H54 (cell line): ENCODE measurements around the gene CACNB1.
A peak's percentile ranks its signal among the peaks of the same experiment; 100 is the strongest.

Experiments
- DNase-seq: peaks from one replicate; pipeline ENCODE4 v3.0.0; 2011; ENCODE audit warnings: low spot score, mixed read lengths; ENCODE audit not compliant: insufficient read length
- FAIRE-seq: peaks from 3 replicates; lab custom pipeline; 2011; peaks lifted over from hg19 to GRCh38; lab: Jason Lieb, UNC
- POLR2A ChIP-seq: IDR thresholded peaks from 2 replicates; pipeline ENCODE4 v1.6.1; 2011; ENCODE audit warnings: low read depth, mild to moderate bottlenecking, low read length

Gene CACNB1

GRCh38 chr17:39204245-39204644 is 6.8 kb upstream of the CACNB1 start:
- TF ChIP-seq POLR2A: no peak
- no peak for FAIRE-seq
- DNase-seq: no peak

GRCh38 chr17:39200957-39201510 is 3.6 kb upstream of the CACNB1 start:
- TF ChIP-seq POLR2A: no peak
- FAIRE-seq (no peak), DNase-seq (no peak)

DNA sequence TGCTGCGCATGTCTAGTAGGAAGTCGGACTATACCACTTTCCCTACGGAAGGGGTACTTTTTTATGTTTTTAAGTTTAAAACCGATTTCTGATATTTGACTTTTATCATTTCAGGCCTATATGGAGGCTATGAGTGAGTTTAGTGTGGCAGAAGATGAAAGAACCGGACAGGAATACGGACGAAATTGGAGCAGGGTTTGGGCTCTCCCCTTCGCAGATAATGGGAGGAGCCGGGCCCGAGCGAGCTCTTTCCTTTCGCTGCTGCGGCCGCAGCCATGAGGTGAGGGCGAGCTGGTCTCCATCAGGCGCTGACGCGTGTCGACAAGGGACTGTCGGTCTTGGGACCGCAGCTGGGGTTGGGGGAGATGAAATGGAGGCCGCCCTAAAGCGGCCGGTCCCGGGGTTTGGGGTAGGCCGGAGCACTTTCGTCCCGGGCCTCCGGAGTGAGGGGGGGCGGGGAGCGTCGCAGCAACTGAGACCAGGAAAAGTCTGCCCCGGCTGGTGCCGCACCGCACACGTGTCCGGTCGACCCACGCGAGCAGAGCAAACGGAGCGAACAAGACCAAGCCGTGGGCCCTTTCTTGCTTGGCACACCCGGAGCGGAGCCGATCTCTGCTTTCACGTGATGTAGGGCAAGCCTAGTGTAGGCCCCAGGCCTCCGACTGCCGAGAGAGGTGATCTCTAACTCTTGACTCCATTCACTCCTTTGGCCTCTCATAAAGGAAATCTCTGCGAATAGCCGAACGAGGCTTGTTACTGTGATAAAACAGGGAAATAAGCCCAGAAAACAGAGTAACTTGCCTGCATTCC is 2.8 kb upstream of the CACNB1 start, which contains the start of gene RPL19:
Gene RPL19, plus strand, starts transcription at position 214 of the 810 bp plus-strand sequence. Its CDS starts 62 bp downstream, at position 276.
- FAIRE-seq: no peak
- peak; percentile 60 for DNase-seq
- TF ChIP-seq POLR2A: peak; percentile 93

- 0 out of 2 replicates have a peak, but pooled peaks have one; percentile 22 for TF ChIP-seq POLR2A
- no peak for FAIRE-seq
- DNase-seq: peak; percentile 84
These were observed 2.3 kb upstream of the CACNB1 start for GRCh38 chr17:39199820-39200069.

GRCh38 chr17:39198186-39198566 is 707 bp upstream of the CACNB1 start:
- no peak for TF ChIP-seq POLR2A
- FAIRE-seq: no peak
- no peak for DNase-seq

DNA sequence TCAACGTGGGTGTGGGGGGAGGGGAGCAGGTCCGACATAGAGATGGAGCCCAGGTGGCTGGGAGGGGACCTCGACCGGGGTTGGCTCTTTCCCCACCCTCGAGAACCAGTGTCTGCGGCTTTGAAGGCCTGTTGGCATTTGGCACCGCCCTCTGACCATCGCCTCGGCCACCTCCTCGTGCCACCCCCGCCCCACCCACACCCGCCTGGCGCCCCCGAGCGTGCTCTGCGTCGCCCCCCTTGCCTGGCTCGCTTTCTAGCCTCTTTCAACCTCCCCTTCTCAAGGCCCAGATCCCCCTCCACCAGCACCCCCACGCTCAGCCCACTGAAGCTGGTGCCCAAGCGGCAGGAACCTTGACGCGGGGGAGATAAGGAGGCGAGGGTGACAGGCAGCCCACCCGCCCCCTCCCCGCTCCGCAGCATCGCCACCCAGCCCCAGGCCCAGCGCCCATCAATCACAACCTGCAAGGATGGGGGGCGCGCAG is 619 bp downstream of the CACNB1 start:
- FAIRE-seq (no peak), DNase-seq (peak; percentile 80)
- TF ChIP-seq POLR2A: no peak

DNA sequence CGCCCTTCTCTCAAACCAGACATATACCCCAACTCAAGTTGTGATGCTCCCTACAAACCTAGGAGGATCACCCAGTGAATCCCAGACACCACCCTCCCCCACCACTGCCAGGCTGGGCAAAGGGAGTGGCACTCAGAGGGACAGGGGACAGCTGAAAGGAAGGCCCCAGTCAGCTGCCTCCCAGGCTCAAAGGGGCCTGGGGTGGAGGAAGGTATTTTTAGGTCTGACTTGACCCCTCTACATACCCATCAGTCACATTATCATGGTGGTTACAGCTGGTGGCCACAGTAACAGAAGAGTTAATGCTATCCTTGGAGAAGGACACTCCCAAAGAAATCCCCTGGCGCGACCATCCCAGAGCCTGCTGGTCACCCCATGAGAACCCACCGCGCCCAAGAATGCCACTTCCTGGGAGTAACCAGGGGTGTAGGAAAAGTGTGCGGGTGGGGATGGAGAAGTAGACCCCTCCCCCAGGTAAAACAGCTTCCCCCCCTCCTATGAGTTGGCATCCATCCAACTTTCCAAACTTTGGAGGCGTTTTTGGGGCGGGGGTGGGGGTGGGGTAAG is 1.1 kb downstream of the CACNB1 start:
- TF ChIP-seq POLR2A: no peak
- FAIRE-seq (no peak), DNase-seq (no peak)

- DNase-seq: no peak
- no peak for TF ChIP-seq POLR2A
These were observed 1.8 kb downstream of the CACNB1 start for GRCh38 chr17:39195568-39196160.

DNA sequence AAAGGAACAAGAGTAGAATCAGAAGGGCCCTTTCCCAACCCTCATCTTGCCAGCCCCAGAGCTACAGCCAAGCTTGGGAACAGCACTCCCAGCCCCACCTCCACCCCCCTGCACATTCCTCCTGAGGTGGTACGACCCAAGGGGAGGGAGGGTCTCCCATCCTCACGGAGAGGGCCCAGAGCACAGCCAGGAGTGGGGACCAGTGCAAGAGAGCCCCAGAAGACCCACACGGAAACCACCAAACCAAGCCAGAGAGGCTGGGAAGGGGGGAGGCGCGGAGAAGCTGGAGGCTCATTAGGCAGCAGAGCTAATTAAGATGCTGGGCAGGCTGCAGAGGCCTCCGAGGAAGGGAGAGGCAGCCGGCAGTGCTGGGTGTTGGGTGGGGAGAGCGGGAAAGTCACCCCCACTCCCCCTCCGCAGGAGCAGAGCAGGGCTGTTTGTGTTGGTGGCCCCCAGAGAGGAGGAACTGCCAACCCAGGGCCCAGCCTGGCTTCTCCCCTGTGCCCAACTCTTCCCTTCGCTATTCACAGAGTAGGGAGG is 2.4 kb downstream of the CACNB1 start:
- DNase-seq: no peak
- TF ChIP-seq POLR2A: no peak
- FAIRE-seq: no peak

More at GRCh38 chr17:39195568-39196160, 1.8 kb downstream of the CACNB1 start:
- FAIRE-seq: no peak

DNA sequence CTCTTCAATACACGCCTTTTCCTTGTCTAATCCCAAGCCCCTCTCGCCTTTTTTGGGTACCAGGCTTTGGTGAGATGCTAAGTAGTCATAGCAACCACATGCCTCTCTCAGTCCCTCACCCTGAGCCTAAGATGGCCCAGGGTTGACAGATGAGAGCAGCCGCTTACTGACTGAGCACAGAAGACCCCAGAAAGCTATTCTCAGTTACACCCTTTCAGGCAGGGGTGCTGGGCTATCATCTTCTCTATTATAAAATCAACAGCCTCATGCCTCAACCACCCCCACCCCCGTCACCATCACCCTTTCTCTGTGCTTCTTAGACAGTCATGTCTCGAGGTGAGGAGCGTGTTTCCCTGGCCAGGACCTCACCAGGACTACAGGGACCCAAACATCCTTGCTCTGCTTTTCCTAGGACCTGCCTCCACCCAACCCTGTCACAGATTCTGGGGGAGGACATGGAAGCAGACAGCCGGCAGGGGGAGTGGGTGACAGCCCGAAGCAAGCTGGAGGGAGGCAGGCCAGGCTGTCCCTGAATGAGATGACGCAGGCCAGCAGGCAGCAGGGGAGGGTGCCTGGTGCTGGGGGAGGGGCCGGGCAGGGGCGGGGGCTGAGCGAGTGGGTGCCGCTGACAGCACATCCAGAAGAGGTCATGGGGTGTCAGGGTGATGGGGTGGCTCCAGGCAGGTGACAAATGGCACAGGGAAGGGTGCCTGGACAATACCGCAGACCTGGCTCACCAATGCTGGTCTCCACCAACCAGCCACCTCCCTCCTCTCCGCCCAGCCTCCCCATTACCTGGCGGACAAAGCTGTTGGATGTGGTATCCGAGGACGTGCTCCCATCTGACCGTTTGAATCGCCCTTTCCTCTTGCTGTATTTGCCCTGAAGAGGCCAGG is 3.1 kb downstream of the CACNB1 start:
- no peak for FAIRE-seq
- DNase-seq: no peak
- no peak for TF ChIP-seq POLR2A

DNA sequence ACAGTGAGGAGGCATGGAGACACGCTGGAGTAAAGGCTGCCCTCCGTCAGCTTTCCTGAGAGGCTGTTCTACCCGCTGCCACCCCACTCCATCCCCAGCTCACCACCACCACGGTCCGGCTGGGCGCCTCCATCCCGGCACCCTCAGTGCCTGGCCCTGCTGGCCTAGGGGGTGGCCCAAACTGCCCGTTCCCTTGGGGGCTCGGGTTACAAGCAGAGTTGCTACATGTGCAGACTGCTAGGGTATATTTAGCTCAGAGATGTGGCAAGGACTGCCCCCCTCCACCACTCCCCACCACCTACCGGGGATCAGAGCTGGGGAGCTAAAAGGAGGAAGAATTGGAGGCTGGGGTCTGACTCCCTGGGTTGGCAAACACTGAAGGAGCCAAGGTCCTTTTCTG is 4.1 kb downstream of the CACNB1 start:
- DNase-seq (no peak), FAIRE-seq (no peak)
- TF ChIP-seq POLR2A: no peak

DNA sequence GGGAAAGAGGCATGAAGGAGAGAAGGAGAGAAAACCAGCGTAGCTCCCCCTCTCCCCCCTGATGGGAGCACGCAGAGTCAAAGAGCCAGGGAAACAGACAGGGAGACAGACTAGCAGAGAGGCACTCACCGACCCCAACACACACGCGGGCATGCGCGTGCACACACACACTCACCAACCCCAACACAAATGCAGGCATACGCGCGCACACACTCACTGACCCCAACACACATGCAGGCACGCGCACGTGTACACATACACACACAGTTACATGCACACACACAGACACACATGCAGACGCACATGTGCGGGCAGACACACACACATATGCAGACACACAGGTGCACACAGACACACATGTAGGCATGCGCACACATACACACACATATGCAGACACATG is 4.6 kb downstream of the CACNB1 start:
- DNase-seq (no peak), FAIRE-seq (no peak)
- no peak for TF ChIP-seq POLR2A
